PC-3 (cell line): ENCODE results near the gene CCNF. TPM values are rescaled to one million over a fixed set of nuclear protein-coding genes. Genes with fewer than 3 reads are reported as not detected.
"Not testable (repeated sequence)": the region's sequence is repeated elsewhere in the genome, so short reads cannot be mapped to it uniquely, and the experiment has no call there.

Experiments used
- ATAC-seq: fragments of 200-7000 bp; cut with Tn5 transposase; 2 replicates; pipeline ENCODE4 v1.9.1; 2020; ENCODE audit warnings: mild to moderate bottlenecking, moderate library complexity
- BruUV-seq: library from RNA; stranded (reverse); fragments of 400-500 nt; replicated peaks from 2 replicates; lab custom pipeline; 2021; lab: Mats Ljungman, UMichigan
- CTCF ChIA-PET: fragments of 300-600 bp; sonication (Branson Sonifier 250); formaldehyde crosslinking; loops from one replicate; lab custom pipeline; 2022; ENCODE audit warnings: antibody characterized with exemption; lab: Charles Lee
- POLR2A ChIA-PET: fragments of 300-600 bp; sonication (Branson Sonifier 250); formaldehyde crosslinking; loops from one replicate; lab custom pipeline; 2022; ENCODE audit warnings: antibody characterized with exemption; ENCODE audit not compliant: unreplicated experiment; lab: Charles Lee
- DNase-seq: peaks from one replicate; pipeline ENCODE4 v3.0.0-alpha.2; 2015
- H2AFZ ChIP-seq: fragments of 300-600 bp; sonication (generic); 2 replicates; pipeline ENCODE4 v1.6.0; 2016; ENCODE audit warnings: antibody characterized with exemption, low read length
- H3F3A ChIP-seq: fragments of 300-600 bp; sonication (generic); one replicate; pipeline ENCODE4 v1.6.0; 2017; ENCODE audit warnings: antibody characterized with exemption, low read length, control low read depth, mild to moderate bottlenecking; ENCODE audit not compliant: unreplicated experiment
- H3K27ac ChIP-seq: fragments of 300-600 bp; sonication (generic); 2 replicates; pipeline ENCODE4 v1.5.1; 2016; ENCODE audit warnings: mild to moderate bottlenecking, low read length
- H3K27me3 ChIP-seq: fragments of 300-600 bp; sonication (generic); 2 replicates; pipeline ENCODE4 v1.6.1; 2016; ENCODE audit warnings: low read length, mixed read lengths
- H3K36me3 ChIP-seq: fragments of 300-600 bp; sonication (generic); 2 replicates; pipeline ENCODE4 v1.6.1; 2016; ENCODE audit warnings: low read depth, mixed run types, low read length, mixed read lengths
- H3K4me1 ChIP-seq: fragments of 300-600 bp; sonication (generic); 2 replicates; pipeline ENCODE4 v1.5.1; 2016; ENCODE audit warnings: low read length; ENCODE audit not compliant: insufficient read depth
- H3K4me2 ChIP-seq: fragments of 300-600 bp; sonication (generic); 2 replicates; pipeline ENCODE4 v1.6.0; 2016; ENCODE audit warnings: low read length
- H3K4me3 ChIP-seq: fragments of 300-600 bp; sonication (generic); 2 replicates; pipeline ENCODE4 v1.5.1; 2016; ENCODE audit warnings: mild to moderate bottlenecking, low read length, mixed read lengths
- H3K79me2 ChIP-seq: fragments of 300-600 bp; sonication (generic); 2 replicates; pipeline ENCODE4 v1.6.1; 2017; ENCODE audit warnings: low read length, mixed read lengths
- H3K9ac ChIP-seq: fragments of 300-600 bp; sonication (generic); 2 replicates; pipeline ENCODE4 v1.6.0; 2016; ENCODE audit warnings: mild to moderate bottlenecking, low read length
- H3K9me2 ChIP-seq: fragments of 300-600 bp; sonication (generic); replicated peaks from 2 replicates; pipeline ENCODE4 v1.6.1; 2016; ENCODE audit warnings: mixed run types, low read length, mixed read lengths
- H3K9me3 ChIP-seq: fragments of 300-600 bp; sonication (generic); 2 replicates; pipeline ENCODE4 v1.6.1; 2016; ENCODE audit warnings: low read length, mixed read lengths
- H4K20me1 ChIP-seq: fragments of 300-600 bp; sonication (generic); 2 replicates; pipeline ENCODE4 v1.6.1; 2016; ENCODE audit warnings: low read length, mixed read lengths
- EZH2 ChIP-seq: fragments of 300-600 bp; sonication (generic); IDR thresholded peaks from one replicate; pipeline ENCODE4 v1.6.1; 2017; ENCODE audit warnings: antibody characterized with exemption, mild to moderate bottlenecking, low read length; ENCODE audit not compliant: unreplicated experiment
- EZH2phosphoT487 ChIP-seq: fragments of 300-600 bp; sonication (generic); IDR thresholded peaks from 2 replicates; pipeline ENCODE4 v1.6.1; 2018; ENCODE audit warnings: mild to moderate bottlenecking, antibody characterized with exemption, low read length, borderline replicate concordance
- intact Hi-C: fragments of 100-400 bp; cut with micrococcal nuclease; formaldehyde crosslinking; loops from 2 replicates; pipeline ENCODE4 v1.9.0; 2023
- total RNA-seq: library from RNA; depleted of rRNA; stranded (reverse); fragments of >200 nt; gene quantifications from 2 replicates; pipeline ENCODE4 v1.2.3, GENCODE V29; 2014
- TF ChIP-seq, protein P1 (sequence below): fragments of 300-600 bp; sonication (generic); conservative IDR thresholded peaks from 2 replicates; pipeline ENCODE4 v1.5.1; 2017; ENCODE audit warnings: antibody characterized with exemption, low read depth, mild to moderate bottlenecking, low read length

CCNF gene
- total RNA-seq, 1 experiment from 2014 or later, result 26.8 TPM

DNA sequence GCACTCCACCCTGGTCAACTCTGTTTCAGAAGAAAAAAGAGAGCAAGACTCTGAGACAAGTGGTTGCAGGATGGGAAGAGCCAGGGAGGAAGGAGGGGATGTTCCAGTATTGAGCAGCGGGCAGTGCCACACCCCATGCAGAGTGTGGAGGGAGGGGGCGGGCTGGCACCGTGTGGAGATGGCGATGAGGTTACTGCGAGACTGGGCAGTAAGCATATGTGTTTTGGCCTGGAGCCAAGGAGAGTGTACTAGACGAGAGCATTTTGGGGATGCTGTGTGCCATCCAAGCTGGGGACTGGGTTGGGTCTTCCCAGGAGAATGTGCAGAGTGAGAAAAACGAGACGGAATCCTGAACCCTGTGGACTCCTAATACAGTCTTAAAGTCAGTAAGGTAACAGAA is 49.0 kb downstream of the CCNF start:
- H3F3A ChIP-seq, result no peaks in the 10 kb centered on the region
- intact Hi-C loops, result no loop called here
- no peaks in the 10 kb centered on the region for H3K36me3 ChIP-seq
- ChIA-PET CTCF (no interaction called here), POLR2A (no interaction called here)
- BruUV-seq, result no TSS peak
- no peaks in the 10 kb centered on the region for H3K9me3 ChIP-seq
- no peaks in the 10 kb centered on the region for H4K20me1 ChIP-seq
- H3K9ac ChIP-seq, result no peak overlapping the region
- no peak overlapping the region for H2AFZ ChIP-seq
- H3K9me2 ChIP-seq, result no peaks in the 10 kb centered on the region
- no peaks in the 10 kb centered on the region; the same call in 1 of the 2 replicates for H3K4me1 ChIP-seq
- DNase-seq, result no peak
- no peak overlapping the region for H3K4me2 ChIP-seq
- H3K79me2 ChIP-seq, result peaks cover 33% of the 10 kb centered on the region
- H3K4me3 ChIP-seq, result no peak overlapping the region
- TF ChIP-seq, protein P1, sequence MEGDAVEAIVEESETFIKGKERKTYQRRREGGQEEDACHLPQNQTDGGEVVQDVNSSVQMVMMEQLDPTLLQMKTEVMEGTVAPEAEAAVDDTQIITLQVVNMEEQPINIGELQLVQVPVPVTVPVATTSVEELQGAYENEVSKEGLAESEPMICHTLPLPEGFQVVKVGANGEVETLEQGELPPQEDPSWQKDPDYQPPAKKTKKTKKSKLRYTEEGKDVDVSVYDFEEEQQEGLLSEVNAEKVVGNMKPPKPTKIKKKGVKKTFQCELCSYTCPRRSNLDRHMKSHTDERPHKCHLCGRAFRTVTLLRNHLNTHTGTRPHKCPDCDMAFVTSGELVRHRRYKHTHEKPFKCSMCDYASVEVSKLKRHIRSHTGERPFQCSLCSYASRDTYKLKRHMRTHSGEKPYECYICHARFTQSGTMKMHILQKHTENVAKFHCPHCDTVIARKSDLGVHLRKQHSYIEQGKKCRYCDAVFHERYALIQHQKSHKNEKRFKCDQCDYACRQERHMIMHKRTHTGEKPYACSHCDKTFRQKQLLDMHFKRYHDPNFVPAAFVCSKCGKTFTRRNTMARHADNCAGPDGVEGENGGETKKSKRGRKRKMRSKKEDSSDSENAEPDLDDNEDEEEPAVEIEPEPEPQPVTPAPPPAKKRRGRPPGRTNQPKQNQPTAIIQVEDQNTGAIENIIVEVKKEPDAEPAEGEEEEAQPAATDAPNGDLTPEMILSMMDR, result no peak
- TF ChIP-seq EZH2phosphoT487 (no peak), EZH2 (no peak)
- H3K27ac ChIP-seq, result no peak overlapping the region
- H3K27me3 ChIP-seq, result no peaks in the 10 kb centered on the region
- ATAC-seq, result no peak

DNA sequence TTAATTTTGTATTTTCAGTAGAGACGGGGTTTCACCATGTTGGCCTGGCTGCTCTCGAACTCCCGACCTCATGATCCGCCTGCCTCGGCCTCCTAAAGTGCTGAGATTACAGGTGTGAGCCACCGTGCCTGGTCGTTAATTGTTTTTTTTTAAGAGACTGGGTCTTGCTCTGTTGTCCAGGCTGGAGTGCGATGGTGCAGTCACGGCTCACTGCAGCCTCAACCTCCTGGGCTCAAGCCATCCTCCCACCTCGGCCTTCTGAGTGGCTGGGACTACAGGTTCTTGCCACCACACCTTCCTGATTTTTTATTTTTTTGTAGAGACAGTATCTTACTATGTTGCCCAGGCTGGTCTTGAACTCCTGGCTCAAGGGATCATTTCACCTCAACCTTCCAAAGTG is 50.7 kb downstream of the CCNF start:
- BruUV-seq, H3K36me3 ChIP-seq, CTCF ChIA-PET, H3K4me2 ChIP-seq, H3K9ac ChIP-seq, ATAC-seq, H3K27ac ChIP-seq, H3K27me3 ChIP-seq, POLR2A ChIA-PET, H3K9me3 ChIP-seq, H4K20me1 ChIP-seq, H3K4me1 ChIP-seq, H3K9me2 ChIP-seq, intact Hi-C loops, H3K4me3 ChIP-seq, H2AFZ ChIP-seq, DNase-seq, H3F3A ChIP-seq: not testable (repeated sequence)
- H3K79me2 ChIP-seq, result peaks cover 33% of the 10 kb centered on the region

DNA sequence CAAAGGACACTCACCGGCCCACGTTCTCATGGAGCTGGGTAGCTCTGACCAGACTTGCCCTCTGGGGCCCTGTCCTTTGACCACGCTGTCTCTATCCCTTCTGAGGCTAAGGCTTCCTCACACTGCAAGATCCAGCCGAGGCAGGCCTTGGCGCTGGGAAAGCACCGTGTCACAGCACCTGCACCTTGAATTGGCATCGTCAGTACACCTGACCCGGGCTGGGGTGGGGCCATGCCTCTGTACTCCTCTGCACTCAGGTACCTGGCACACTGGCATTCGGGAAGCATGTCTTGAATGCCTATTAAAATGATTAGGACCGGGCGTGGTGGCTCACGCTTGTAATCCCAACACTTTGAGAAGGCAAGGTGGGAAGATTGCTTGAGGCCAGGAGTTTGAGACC is 51.7 kb downstream of the CCNF start:
- H3K9me3 ChIP-seq, result no peaks in the 10 kb centered on the region
- POLR2A ChIA-PET, result no interaction called here
- no peak overlapping the region for H3K4me2 ChIP-seq
- H3K27me3 ChIP-seq, result no peaks in the 10 kb centered on the region
- no TSS peak for BruUV-seq
- TF ChIP-seq EZH2 (no peak), EZH2phosphoT487 (no peak)
- TF ChIP-seq, protein P1, result no peak
- H2AFZ ChIP-seq, result no peak overlapping the region
- H3K79me2 ChIP-seq, result peaks cover 27% of the 10 kb centered on the region
- no peak overlapping the region for H3K27ac ChIP-seq
- no peaks in the 10 kb centered on the region for H4K20me1 ChIP-seq
- no peaks in the 10 kb centered on the region; the same call in 1 of the 2 replicates for H3K4me1 ChIP-seq
- no peaks in the 10 kb centered on the region for H3F3A ChIP-seq
- DNase-seq (no peak), ATAC-seq (no peak)
- no peaks in the 10 kb centered on the region for H3K36me3 ChIP-seq
- intact Hi-C loops, result no loop called here
- CTCF ChIA-PET, result no interaction called here
- no peaks in the 10 kb centered on the region for H3K9me2 ChIP-seq
- H3K9ac ChIP-seq, result no peak overlapping the region
- no peak overlapping the region for H3K4me3 ChIP-seq
